Uterus (tissue), 2 donors: ENCODE results near the gene GALNT18.

ENCODE experiments used
- POLR2A ChIP-seq, 2 donors: fragments of 450-650 bp; IDR thresholded peaks; one replicate each; pipeline ENCODE4 v1.6.1; 2016; ENCODE audit warnings: antibody characterized with exemption in 2 of 2, mild to moderate bottlenecking in 1 of 2, moderate library complexity in 1 of 2
- TF ChIP-seq, protein P1 (sequence below), 4 experiments: fragments of 200-600 bp in 2 of 4; fragments of 450-650 bp in 2 of 4; sonication (generic) in 2 of 4; IDR thresholded peaks; one replicate each; pipeline ENCODE4 v1.5.1; 2016 to 2019; ENCODE audit warnings: antibody characterized with exemption in 4 of 4, mild to moderate bottlenecking in 2 of 4, moderate library complexity in 1 of 4

DNA sequence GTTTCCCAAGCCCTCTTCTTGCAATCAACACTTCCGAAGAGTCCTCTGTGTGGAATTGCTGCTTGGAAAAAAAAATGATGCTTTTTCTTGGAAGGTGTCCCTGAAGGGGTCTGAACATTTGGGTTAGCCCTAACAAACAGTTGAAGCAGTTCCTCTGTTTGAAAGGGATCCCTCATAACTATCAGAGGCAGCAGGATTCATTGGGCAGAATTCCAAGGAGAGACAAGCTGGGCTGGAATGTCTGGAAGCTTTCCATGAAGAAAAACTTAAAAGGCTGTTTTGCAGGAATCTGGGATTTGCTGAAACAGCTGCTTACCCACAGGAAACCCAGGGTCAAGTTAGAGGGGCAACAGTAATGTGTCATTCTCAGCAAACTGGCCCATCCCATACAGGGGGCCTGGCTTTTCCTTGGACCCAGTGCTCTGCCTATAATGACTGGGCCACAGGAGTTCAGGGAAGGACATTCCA lies 271.9 kb downstream of the GALNT18 start:
- TF ChIP-seq POLR2A (IDR thresholded peaks at IDR 0.05) = no peak
- TF ChIP-seq, protein P1, sequence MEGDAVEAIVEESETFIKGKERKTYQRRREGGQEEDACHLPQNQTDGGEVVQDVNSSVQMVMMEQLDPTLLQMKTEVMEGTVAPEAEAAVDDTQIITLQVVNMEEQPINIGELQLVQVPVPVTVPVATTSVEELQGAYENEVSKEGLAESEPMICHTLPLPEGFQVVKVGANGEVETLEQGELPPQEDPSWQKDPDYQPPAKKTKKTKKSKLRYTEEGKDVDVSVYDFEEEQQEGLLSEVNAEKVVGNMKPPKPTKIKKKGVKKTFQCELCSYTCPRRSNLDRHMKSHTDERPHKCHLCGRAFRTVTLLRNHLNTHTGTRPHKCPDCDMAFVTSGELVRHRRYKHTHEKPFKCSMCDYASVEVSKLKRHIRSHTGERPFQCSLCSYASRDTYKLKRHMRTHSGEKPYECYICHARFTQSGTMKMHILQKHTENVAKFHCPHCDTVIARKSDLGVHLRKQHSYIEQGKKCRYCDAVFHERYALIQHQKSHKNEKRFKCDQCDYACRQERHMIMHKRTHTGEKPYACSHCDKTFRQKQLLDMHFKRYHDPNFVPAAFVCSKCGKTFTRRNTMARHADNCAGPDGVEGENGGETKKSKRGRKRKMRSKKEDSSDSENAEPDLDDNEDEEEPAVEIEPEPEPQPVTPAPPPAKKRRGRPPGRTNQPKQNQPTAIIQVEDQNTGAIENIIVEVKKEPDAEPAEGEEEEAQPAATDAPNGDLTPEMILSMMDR (IDR thresholded peaks at IDR 0.05) = no peak
